ENCODE data around the gene GAR1.
"Not testable (repeated sequence)": the region's sequence is repeated elsewhere in the genome, so short reads cannot be mapped to it uniquely, and the experiment has no call there.

The GAR1 gene

GRCh38 chr4:109847896-109848442 lies 32.4 kb downstream of the GAR1 start, which contains the start of gene LRIT3:
Gene LRIT3, plus strand, starts transcription at chr4:109848107. Its CDS starts 95 bp downstream, at chr4:109848202.
- DNase-seq, result no peak

GRCh38 chr4:109848501-109848900 lies 32.9 kb downstream of the GAR1 start:
- no peak for DNase-seq

- no peak for DNase-seq
These were observed 35.0 kb downstream of the GAR1 start for GRCh38 chr4:109850601-109851000.

GRCh38 chr4:109859426-109860300 lies 44.1 kb downstream of the GAR1 start:
- not testable (repeated sequence) for DNase-seq

GRCh38 chr4:109861271-109861670 lies 45.7 kb downstream of the GAR1 start:
- DNase-seq, result no peak

GRCh38 chr4:109861916-109862511 lies 46.5 kb downstream of the GAR1 start:
- no peak for DNase-seq

GRCh38 chr4:109864134-109864533 lies 48.6 kb downstream of the GAR1 start:
- no peak for DNase-seq

- no peak for DNase-seq
These were observed 54.5 kb downstream of the GAR1 start for GRCh38 chr4:109870061-109870460.

- no peak for DNase-seq
These were observed 56.5 kb downstream of the GAR1 start for GRCh38 chr4:109872065-109872464.

- DNase-seq, result no peak
These were observed 57.5 kb downstream of the GAR1 start for GRCh38 chr4:109872950-109873656.

GRCh38 chr4:109873791-109874514 lies 58.4 kb downstream of the GAR1 start:
- no peak for DNase-seq
